ENCODE results near the gene CBARP.

GRCh38 chr19:1261798-1262622 is 24.2 kb upstream of the CBARP start:
- TF ChIP-seq CTCF (IDR thresholded peaks at IDR 0.05) (no peak), POLR2A (IDR thresholded peaks at IDR 0.05) (no peak)
